Liver (tissue), 3 donors: ENCODE results near the gene MAN1C1.
A peak's percentile ranks its signal among the peaks of the same experiment; 100 is the strongest.

ENCODE experiments used
- CTCF ChIP-seq: fragments of 150-350 bp; IDR thresholded peaks from 2 replicates; pipeline ENCODE4 v1.5.1; 2017; ENCODE audit warnings: improper control_type of control experiment, low read depth, low read length; ENCODE audit not compliant: missing input control
- EGR1 ChIP-seq, 2 donors: IDR thresholded peaks; 2 replicates each; pipeline ENCODE4 v1.6.1; 2016 to 2018; ENCODE audit warnings: antibody characterized with exemption in 2 of 2, low read depth in 2 of 2
- FOXA1 ChIP-seq: IDR thresholded peaks from 2 replicates; pipeline ENCODE4 v1.6.1; 2016; ENCODE audit warnings: antibody characterized with exemption
- RAD21 ChIP-seq, 2 donors: IDR thresholded peaks; 2 replicates each; pipeline ENCODE4 v1.6.1; 2016; ENCODE audit warnings: antibody characterized with exemption in 2 of 2, mild to moderate bottlenecking in 2 of 2
- SP1 ChIP-seq: IDR thresholded peaks from 2 replicates; pipeline ENCODE4 v1.6.1; 2018; ENCODE audit warnings: antibody characterized with exemption, mild to moderate bottlenecking
- YY1 ChIP-seq: IDR thresholded peaks from 2 replicates; pipeline ENCODE4 v1.6.1; 2016; ENCODE audit warnings: antibody characterized with exemption, mild to moderate bottlenecking
- TF ChIP-seq, protein P1 (sequence below): IDR thresholded peaks from 2 replicates; pipeline ENCODE4 v1.6.1; 2016; ENCODE audit warnings: antibody characterized with exemption
- TF ChIP-seq, protein P2 (sequence below): IDR thresholded peaks from 2 replicates; pipeline ENCODE4 v1.6.1; 2016; ENCODE audit warnings: antibody characterized with exemption, mild to moderate bottlenecking
- TF ChIP-seq, protein P3 (sequence below): IDR thresholded peaks from 2 replicates; pipeline ENCODE4 v1.6.1; 2016; ENCODE audit warnings: antibody characterized with exemption
- donor health status: healthy.
- donor health status: healthy.

DNA sequence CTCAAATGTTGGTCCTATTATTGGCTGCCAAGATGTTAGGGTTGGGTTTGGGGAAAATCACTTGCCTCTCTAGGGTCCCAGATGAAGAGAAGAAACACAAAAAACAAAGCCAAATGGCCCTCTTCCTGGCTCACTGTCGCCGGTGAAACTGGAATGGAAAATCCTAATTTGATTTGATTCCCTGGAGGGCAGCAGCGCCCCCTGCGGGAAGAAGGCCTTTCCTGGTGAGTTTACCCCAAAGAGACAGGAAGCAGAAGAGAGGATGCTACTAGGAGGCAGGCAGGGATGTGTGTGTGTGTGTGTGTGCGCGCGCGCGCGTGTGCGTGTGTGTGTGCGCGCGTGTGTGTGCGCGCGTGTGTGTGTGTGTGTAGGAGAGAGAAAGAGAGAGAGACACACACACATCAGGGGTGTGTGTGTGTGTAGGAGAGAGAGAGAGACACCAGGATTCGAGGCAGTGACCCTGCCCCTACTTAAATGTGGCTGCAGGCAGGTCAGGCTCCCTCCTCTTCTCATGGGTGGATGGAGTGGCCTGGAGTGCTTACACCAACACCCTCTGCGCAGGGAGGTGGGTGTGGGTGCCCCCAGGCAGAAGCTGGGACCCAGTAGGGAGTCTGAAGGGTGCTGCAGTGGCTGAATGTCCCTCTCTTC is 180.3 kb downstream of the MAN1C1 start:
- TF ChIP-seq CTCF, result peak; percentile 83
- TF ChIP-seq, protein P1, sequence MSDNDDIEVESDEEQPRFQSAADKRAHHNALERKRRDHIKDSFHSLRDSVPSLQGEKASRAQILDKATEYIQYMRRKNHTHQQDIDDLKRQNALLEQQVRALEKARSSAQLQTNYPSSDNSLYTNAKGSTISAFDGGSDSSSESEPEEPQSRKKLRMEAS, result no peak
- TF ChIP-seq, protein P2, sequence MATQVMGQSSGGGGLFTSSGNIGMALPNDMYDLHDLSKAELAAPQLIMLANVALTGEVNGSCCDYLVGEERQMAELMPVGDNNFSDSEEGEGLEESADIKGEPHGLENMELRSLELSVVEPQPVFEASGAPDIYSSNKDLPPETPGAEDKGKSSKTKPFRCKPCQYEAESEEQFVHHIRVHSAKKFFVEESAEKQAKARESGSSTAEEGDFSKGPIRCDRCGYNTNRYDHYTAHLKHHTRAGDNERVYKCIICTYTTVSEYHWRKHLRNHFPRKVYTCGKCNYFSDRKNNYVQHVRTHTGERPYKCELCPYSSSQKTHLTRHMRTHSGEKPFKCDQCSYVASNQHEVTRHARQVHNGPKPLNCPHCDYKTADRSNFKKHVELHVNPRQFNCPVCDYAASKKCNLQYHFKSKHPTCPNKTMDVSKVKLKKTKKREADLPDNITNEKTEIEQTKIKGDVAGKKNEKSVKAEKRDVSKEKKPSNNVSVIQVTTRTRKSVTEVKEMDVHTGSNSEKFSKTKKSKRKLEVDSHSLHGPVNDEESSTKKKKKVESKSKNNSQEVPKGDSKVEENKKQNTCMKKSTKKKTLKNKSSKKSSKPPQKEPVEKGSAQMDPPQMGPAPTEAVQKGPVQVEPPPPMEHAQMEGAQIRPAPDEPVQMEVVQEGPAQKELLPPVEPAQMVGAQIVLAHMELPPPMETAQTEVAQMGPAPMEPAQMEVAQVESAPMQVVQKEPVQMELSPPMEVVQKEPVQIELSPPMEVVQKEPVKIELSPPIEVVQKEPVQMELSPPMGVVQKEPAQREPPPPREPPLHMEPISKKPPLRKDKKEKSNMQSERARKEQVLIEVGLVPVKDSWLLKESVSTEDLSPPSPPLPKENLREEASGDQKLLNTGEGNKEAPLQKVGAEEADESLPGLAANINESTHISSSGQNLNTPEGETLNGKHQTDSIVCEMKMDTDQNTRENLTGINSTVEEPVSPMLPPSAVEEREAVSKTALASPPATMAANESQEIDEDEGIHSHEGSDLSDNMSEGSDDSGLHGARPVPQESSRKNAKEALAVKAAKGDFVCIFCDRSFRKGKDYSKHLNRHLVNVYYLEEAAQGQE, result no peak
- TF ChIP-seq, protein P3, sequence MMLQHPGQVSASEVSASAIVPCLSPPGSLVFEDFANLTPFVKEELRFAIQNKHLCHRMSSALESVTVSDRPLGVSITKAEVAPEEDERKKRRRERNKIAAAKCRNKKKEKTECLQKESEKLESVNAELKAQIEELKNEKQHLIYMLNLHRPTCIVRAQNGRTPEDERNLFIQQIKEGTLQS, result no peak
- no peak for TF ChIP-seq EGR1 (IDR thresholded peaks at IDR 0.05; ENCODE audit: low read depth in 2 of 2)
- TF ChIP-seq YY1, result no peak
- no peak for TF ChIP-seq SP1
- no peak for TF ChIP-seq FOXA1
- TF ChIP-seq RAD21 (IDR thresholded peaks at IDR 0.05), result peak; percentile 95 to 96
